ENCODE measurements around the gene RPRD1A.

Gene RPRD1A

DNA sequence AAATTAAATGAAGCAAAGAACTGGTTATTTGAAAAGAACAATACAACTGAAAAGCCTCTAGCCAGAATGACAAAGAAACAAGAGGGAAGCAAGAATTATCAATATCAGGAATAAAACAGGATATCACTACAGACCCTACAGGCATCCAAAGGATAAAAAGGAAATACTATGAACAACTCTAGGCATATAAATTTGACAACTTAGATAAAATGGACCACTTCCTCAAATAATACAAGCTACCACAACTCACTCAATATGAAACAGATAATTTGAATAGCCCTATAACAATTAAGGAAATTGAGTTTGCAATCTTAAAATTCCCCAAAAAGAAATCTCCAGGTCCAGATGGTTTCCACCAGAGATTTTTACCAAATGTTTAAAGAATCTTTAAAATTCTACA, 19.8 kb downstream of the RPRD1A start:
- Histone ChIP-seq H3K36me3 (ENCODE audit: insufficient read depth, low read length) (peaks cover 11% of the 10 kb centered on the region), H3K9me3 (ENCODE audit: low read depth, low read length) (peaks cover 11% of the 10 kb centered on the region; the same call in 1 of the 2 replicates), H3K4me3 (no peak overlapping the region), H3K9ac (ENCODE audit: insufficient read length) (no peak overlapping the region), H3K27ac (no peak overlapping the region)
- no peak for DNase-seq (ENCODE audit: low read depth, low spot score)
- TF ChIP-seq POLR2AphosphoS5 (IDR thresholded peaks at IDR 0.05; ENCODE audit: borderline replicate concordance, low read depth, low read length): no peak
- no peak for TF ChIP-seq EZH2 (IDR thresholded peaks at IDR 0.05)
- TF ChIP-seq FOXP2 (optimal IDR thresholded peaks at IDR 0.05; ENCODE audit: control extremely low read depth, extremely low read length, insufficient read depth): no peak

DNA sequence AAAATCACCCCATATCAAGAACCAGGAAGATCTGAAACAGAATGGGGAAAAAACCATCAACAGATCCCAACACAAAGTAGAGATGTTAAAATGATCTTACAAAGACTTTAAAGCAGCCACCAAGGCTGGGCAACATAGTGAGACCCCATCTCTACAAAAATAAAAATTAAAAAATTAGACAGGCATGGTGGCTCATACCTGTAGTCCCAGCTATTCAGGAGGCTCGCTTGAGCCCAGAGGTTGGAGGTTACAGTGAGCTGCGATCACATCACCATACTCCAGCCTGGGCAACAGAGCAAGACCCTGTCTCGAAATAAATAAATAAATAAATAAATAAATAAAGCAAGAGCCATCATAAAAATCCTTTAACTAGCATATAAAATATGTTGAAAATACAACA, 20.5 kb downstream of the RPRD1A start:
- TF ChIP-seq EZH2 (IDR thresholded peaks at IDR 0.05) (no peak), POLR2AphosphoS5 (IDR thresholded peaks at IDR 0.05; ENCODE audit: borderline replicate concordance, low read depth, low read length) (no peak), FOXP2 (optimal IDR thresholded peaks at IDR 0.05; ENCODE audit: control extremely low read depth, extremely low read length, insufficient read depth) (no peak)
- Histone ChIP-seq H3K36me3 (ENCODE audit: insufficient read depth, low read length) (peaks cover 7% of the 10 kb centered on the region), H3K9me3 (ENCODE audit: low read depth, low read length) (peaks cover 11% of the 10 kb centered on the region; the same call in 1 of the 2 replicates), H3K9ac (ENCODE audit: insufficient read length) (no peak overlapping the region), H3K27ac (no peak overlapping the region), H3K4me3 (no peak overlapping the region)
- no peak for DNase-seq (ENCODE audit: low read depth, low spot score)

DNA sequence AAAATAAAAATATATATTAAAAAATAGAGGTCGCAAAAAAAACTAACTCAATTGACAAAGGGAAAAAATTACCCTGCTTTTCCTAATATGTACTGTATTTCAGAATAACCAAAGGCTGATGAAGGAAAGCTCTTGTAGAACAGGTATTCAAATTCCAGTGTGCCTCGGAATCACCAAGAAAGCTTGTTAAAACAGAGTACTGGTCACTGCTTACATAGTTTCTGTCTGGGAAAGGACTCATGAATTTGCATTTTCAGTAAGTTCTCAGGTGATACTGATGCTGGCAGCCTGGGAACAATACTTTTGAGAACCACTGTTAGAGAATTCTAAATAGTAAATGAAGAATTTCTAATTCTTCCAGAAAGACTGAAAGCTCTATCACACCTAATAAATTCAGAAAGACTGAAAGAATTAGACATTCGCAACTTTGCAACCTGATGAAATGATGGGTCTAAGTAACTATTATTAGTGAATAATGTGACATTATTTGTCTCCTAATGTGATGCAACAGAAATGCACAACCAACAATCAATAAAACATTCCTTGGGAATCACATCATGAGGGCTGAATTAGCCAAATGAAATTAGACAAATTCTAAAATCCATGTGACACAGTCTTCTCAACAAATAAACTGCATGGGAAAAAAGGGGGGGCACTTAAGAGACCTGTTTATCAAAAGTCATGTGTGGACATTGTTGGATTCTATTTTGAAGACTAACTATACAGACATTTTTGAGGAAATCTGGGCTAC, 21.9 kb downstream of the RPRD1A start:
- Histone ChIP-seq H3K27ac (no peak overlapping the region), H3K9me3 (ENCODE audit: low read depth, low read length) (peaks cover 18% of the 10 kb centered on the region; the same call in 1 of the 2 replicates), H3K4me3 (no peak overlapping the region), H3K36me3 (ENCODE audit: insufficient read depth, low read length) (peaks cover 11% of the 10 kb centered on the region), H3K9ac (ENCODE audit: insufficient read length) (no peak overlapping the region)
- TF ChIP-seq EZH2 (IDR thresholded peaks at IDR 0.05): no peak
- TF ChIP-seq POLR2AphosphoS5 (IDR thresholded peaks at IDR 0.05; ENCODE audit: borderline replicate concordance, low read depth, low read length): no peak
- no peak for TF ChIP-seq FOXP2 (optimal IDR thresholded peaks at IDR 0.05; ENCODE audit: control extremely low read depth, extremely low read length, insufficient read depth)
- no peak for DNase-seq (ENCODE audit: low read depth, low spot score)

DNA sequence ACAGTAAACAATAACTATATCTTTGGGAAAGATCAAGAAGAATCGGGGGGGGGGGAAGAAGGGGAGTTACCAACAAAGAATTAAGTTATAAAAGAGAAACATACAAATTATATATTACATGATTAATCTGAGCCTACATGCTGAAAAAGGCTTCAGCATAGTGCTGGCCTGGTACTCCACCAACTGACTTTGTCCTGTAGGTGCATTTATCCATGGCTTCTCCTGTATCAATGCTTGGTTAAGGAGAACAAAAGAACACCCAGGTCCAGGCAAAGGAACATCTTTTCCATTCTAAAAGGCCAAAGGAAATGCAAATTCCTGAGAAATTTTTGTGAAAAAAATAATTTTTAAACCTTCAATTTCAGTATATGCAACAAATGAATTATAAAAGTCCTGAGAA, 24.2 kb downstream of the RPRD1A start:
- Histone ChIP-seq H3K27ac (no peak overlapping the region), H3K9me3 (ENCODE audit: low read depth, low read length) (peaks cover 23% of the 10 kb centered on the region; the same call in 1 of the 2 replicates), H3K36me3 (ENCODE audit: insufficient read depth, low read length) (peaks cover 29% of the 10 kb centered on the region), H3K9ac (ENCODE audit: insufficient read length) (no peak overlapping the region), H3K4me3 (no peak overlapping the region)
- no peak for DNase-seq (ENCODE audit: low read depth, low spot score)
- no peak for TF ChIP-seq EZH2 (IDR thresholded peaks at IDR 0.05)
- no peak for TF ChIP-seq FOXP2 (optimal IDR thresholded peaks at IDR 0.05; ENCODE audit: control extremely low read depth, extremely low read length, insufficient read depth)
- no peak for TF ChIP-seq POLR2AphosphoS5 (IDR thresholded peaks at IDR 0.05; ENCODE audit: borderline replicate concordance, low read depth, low read length)

DNA sequence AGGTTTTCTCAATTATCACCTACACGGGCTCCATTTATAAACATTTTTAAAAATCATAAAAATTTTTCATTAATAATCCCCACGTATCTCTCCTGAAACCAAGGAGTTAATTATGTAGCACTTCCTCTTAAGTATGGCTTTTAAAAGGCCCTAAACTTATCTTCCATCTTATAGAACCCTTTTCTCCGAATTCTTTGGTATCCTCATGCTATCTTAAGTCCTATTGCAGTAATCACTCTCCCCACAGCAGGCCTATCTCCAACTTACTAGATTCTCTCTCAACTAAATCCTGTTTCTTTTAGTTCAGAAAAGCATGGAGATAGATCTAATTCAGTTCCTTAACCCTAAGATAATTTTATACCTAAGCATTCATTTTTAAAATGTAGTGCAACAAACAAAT, 26.2 kb downstream of the RPRD1A start:
- H3K9me3 ChIP-seq (ENCODE audit: low read depth, low read length): peaks cover 22% of the 10 kb centered on the region; the same call in 1 of the 2 replicates
- no peak overlapping the region for H3K27ac ChIP-seq
- no peak for TF ChIP-seq POLR2AphosphoS5 (IDR thresholded peaks at IDR 0.05; ENCODE audit: borderline replicate concordance, low read depth, low read length)
- no peak for TF ChIP-seq EZH2 (IDR thresholded peaks at IDR 0.05)
- TF ChIP-seq FOXP2 (optimal IDR thresholded peaks at IDR 0.05; ENCODE audit: control extremely low read depth, extremely low read length, insufficient read depth): no peak
- no peak overlapping the region for H3K4me3 ChIP-seq
- DNase-seq (ENCODE audit: low read depth, low spot score): no peak
- H3K9ac ChIP-seq (ENCODE audit: insufficient read length): no peak overlapping the region
- peaks cover 34% of the 10 kb centered on the region for H3K36me3 ChIP-seq (ENCODE audit: insufficient read depth, low read length)

DNA sequence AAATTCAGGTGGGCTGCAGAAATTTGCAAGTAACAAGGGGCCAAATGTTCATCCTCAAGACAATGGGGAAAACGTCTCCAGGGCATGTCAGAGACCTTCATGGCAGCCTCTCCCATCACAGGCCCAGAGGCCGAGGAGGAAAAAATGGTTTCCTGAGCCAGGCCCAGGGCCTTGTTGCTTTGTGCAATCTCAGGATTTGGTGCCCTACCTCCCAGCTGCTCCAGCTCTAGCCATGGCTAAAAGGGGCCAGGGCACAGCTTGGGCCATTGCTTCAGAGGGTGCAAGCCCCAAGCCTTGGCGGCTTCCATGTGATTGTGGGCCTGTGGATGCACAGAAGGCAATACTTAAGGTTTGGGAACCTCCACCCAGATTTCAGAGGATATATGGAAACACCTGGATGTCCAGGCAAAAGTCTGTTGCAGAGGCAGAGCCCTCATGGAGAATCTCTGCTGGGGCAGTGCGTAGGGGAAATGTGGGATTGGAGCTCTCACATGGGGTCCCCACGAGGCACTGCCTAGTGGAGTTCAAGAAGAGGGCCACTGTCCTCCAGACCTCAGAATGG, 29.2 kb downstream of the RPRD1A start:
- no peak overlapping the region for H3K4me3 ChIP-seq
- DNase-seq (ENCODE audit: low read depth, low spot score): no peak
- TF ChIP-seq POLR2AphosphoS5 (IDR thresholded peaks at IDR 0.05; ENCODE audit: borderline replicate concordance, low read depth, low read length): no peak
- TF ChIP-seq EZH2 (IDR thresholded peaks at IDR 0.05): no peak
- no peak for TF ChIP-seq FOXP2 (optimal IDR thresholded peaks at IDR 0.05; ENCODE audit: control extremely low read depth, extremely low read length, insufficient read depth)
- peaks cover 34% of the 10 kb centered on the region for H3K36me3 ChIP-seq (ENCODE audit: insufficient read depth, low read length)
- H3K9ac ChIP-seq (ENCODE audit: insufficient read length): no peak overlapping the region
- no peak overlapping the region for H3K27ac ChIP-seq
- H3K9me3 ChIP-seq (ENCODE audit: low read depth, low read length): peaks cover 18% of the 10 kb centered on the region; the same call in 1 of the 2 replicates

DNA sequence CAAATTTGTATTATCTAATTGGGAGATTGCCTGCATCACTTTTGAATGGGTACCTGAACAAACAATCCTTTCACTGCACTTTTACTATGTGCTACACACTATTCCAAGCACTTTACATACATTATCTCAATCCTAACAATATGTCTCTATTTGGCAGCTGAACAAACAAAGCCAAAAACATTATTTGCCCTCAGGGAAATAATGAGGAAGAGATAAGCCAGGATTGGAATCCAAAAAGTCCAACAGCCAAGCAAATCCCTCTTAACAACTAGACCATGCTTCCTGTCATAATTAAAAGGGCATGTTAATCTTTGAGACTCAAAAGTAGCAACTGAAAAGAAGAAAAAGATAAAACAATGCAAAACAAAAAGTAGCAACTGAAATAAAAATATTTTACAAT, 32.1 kb downstream of the RPRD1A start:
- peak overlapping the region; percentile 72 for H3K27ac ChIP-seq
- peaks cover 36% of the 10 kb centered on the region for H3K36me3 ChIP-seq (ENCODE audit: insufficient read depth, low read length)
- H3K4me3 ChIP-seq: peak overlapping the region; percentile 39

DNA sequence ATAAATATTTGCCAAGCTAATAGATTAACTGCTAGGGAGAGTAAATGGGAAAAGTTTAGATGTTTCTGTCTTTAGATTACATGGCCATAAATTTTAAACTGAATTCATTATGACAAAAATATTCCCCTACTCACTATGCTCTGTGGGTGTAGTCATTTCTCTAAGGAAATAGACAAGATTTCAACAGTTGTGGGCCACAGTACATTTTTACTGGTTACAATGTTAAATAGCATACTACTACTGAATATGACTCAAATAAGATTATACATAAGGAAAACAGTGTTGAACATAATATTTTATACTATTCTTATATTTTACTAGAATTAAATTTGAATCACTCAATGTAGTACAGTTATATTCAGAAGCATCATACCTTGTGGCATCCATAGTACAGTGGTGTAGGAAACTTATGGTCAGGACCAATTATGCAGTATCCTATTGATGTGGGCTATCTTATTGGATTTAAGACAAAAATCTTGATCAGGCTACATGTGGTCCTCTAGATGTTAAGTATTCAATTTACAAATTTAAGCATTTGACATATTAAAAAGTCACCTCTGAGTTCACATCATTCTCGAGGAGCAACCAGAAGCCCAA, 33.0 kb downstream of the RPRD1A start:
- peak overlapping the region; percentile 72; the same call in 1 of the 2 replicates for H3K27ac ChIP-seq
- DNase-seq (ENCODE audit: low read depth, low spot score): no peak
- H3K36me3 ChIP-seq (ENCODE audit: insufficient read depth, low read length): peaks cover 35% of the 10 kb centered on the region
- no peak overlapping the region; the same call in 1 of the 2 replicates for H3K4me3 ChIP-seq
- no peak overlapping the region for H3K9ac ChIP-seq (ENCODE audit: insufficient read length)
- TF ChIP-seq FOXP2 (optimal IDR thresholded peaks at IDR 0.05; ENCODE audit: control extremely low read depth, extremely low read length, insufficient read depth): no peak
- TF ChIP-seq EZH2 (IDR thresholded peaks at IDR 0.05): no peak
- no peak for TF ChIP-seq POLR2AphosphoS5 (IDR thresholded peaks at IDR 0.05; ENCODE audit: borderline replicate concordance, low read depth, low read length)
- peaks cover 9% of the 10 kb centered on the region; the same call in 1 of the 2 replicates for H3K9me3 ChIP-seq (ENCODE audit: low read depth, low read length)

More for the DNA sequence above, 32.1 kb downstream of the RPRD1A start:
- TF ChIP-seq EZH2 (IDR thresholded peaks at IDR 0.05): no peak
- peak; percentile 19 for TF ChIP-seq FOXP2 (optimal IDR thresholded peaks at IDR 0.05; ENCODE audit: control extremely low read depth, extremely low read length, insufficient read depth)
- TF ChIP-seq POLR2AphosphoS5 (IDR thresholded peaks at IDR 0.05; ENCODE audit: borderline replicate concordance, low read depth, low read length): peak; percentile 18; the same call in 1 of the 2 replicates
- H3K9ac ChIP-seq (ENCODE audit: insufficient read length): no peak overlapping the region
- DNase-seq (ENCODE audit: low read depth, low spot score): peak; percentile 47
- H3K9me3 ChIP-seq (ENCODE audit: low read depth, low read length): peaks cover 11% of the 10 kb centered on the region; the same call in 1 of the 2 replicates

Data from SK-N-MC (cell line).